ENCODE results near the gene TMUB1.

- TF ChIP-seq CTCF (conservative IDR thresholded peaks at IDR 0.05; ENCODE audit: low read depth, low read length) (no peak), EZH2 (IDR thresholded peaks at IDR 0.05; ENCODE audit: borderline replicate concordance, low read depth, low read length, poor library complexity, severe bottlenecking) (no peak)
Observed at GRCh38 chr7:151088019-151088855, 4.9 kb upstream of the TMUB1 start.
